Activated CD8-positive, alpha-beta memory T cell treated with anti-CD3 and anti-CD28 coated beads, Interleukin-2, amount 50 U/mL, for 4 hours (primary cell): ENCODE measurements around the gene ZNF213.

Experiments used
- DNase-seq: peaks from one replicate; pipeline ENCODE4 v3.0.0-alpha.2; 2020

ZNF213 gene, protein sequence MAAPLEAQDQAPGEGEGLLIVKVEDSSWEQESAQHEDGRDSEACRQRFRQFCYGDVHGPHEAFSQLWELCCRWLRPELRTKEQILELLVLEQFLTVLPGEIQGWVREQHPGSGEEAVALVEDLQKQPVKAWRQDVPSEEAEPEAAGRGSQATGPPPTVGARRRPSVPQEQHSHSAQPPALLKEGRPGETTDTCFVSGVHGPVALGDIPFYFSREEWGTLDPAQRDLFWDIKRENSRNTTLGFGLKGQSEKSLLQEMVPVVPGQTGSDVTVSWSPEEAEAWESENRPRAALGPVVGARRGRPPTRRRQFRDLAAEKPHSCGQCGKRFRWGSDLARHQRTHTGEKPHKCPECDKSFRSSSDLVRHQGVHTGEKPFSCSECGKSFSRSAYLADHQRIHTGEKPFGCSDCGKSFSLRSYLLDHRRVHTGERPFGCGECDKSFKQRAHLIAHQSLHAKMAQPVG

DNA sequence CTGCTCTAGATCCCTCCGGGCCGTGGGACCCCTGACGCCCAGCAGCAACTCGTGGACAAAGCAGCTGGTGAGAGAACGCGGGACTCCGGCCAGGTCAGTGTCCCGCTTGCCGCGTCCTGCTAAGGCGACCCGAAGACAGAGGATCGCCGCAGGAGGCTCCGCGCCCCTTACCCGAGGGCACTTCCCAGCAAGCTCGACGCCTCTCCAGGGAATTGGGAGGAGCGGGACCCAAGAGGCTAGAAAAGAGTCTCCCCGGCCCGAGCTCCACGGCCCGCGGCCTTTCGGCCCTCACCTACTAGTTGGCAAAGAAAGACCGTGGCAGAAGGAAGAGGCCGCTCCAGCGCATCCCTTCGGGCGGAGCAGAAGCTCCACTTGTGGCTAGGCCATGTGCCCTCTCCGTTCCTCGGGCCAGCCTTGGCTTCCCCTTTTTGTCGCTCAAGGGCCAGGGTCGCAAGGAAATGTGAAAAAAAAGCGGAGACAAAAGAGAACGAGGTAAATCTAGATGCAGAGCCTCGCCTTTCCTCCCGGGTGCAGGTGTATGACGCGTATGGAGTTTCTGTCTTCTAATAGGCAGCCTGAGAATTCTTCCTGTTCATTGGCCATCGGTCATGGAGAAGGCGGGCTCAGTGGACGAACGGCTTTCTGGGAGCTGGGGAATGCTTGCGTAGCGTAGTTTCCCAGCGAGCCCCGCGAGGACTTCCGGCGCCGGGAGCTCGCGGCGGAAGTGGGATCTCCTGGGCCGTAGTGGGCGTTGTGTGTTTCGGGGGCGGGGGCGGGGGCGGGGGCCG is at the start of gene ZNF213:
Gene ZNF213, plus strand, starts transcription at position 692 of the 788 bp plus-strand sequence. CDS start 2,252 bp downstream, outside the sequence.
- peak; percentile 87 for DNase-seq

DNA sequence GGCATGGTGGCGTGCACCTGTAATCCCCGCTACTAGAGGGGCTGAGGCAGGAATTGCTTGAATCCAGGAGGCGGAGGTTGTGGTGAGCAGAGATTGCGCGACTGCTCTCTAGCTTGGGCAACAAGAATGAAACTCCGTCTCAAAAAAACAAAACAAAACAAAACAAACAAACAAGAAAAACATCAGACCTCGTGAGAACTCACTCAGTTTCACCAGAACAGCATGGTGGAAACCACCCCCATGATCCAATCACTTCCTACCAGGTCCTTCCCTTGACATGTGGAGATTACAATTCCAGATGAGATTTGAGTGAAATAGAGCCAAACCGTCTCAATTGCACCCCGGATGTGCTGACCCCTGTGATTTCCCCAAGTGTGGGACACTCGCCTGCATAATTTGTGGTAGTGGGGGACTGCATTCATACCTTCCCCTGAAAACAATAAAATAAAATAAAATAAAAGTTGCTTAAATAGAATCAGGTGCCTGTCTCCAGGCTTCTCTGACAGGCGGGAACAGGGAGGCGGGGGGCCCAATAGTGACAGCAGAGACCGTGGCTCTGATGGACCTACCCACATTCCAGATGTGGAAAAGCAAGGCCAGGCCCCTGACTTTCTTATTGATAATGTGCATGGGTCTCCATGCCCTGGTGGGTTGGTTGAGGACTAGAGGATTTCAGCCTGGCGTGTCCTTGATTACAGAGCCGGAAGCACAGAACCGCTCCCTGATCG is 48.8 kb upstream of the ZNF213 start:
- no peak for DNase-seq

DNA sequence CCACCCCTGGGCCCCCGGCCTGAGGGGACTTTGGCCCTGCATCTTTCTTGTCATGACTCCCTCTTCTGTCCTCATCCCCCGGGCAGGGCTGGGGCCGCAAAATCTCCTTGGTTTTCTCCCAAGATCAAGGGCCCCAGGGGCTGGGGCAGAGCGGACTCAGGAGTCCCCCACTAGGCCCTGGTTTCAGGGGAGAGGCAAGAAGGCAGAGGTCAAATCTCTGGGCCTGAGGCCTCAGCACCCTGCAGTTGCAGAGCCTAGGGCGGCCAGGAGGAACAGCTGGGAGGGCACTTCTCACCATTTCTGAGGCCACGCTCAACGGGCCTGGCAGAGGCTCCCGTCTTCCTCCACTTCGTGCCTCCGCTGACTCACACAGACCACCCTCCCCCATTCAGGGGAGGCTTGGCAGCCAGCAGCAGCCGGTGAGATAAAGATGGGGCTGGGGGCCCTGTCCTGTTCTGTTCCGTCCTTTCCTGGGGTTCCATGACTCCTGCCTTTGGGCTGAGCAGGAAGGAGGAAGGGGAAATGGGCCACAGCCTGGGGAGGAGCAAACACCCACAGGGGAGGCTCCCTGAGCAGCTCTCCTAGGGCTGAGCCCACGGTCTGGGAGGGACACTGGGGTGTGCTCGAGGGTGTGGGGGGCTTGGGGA is 48.1 kb upstream of the ZNF213 start:
- DNase-seq: no peak

DNA sequence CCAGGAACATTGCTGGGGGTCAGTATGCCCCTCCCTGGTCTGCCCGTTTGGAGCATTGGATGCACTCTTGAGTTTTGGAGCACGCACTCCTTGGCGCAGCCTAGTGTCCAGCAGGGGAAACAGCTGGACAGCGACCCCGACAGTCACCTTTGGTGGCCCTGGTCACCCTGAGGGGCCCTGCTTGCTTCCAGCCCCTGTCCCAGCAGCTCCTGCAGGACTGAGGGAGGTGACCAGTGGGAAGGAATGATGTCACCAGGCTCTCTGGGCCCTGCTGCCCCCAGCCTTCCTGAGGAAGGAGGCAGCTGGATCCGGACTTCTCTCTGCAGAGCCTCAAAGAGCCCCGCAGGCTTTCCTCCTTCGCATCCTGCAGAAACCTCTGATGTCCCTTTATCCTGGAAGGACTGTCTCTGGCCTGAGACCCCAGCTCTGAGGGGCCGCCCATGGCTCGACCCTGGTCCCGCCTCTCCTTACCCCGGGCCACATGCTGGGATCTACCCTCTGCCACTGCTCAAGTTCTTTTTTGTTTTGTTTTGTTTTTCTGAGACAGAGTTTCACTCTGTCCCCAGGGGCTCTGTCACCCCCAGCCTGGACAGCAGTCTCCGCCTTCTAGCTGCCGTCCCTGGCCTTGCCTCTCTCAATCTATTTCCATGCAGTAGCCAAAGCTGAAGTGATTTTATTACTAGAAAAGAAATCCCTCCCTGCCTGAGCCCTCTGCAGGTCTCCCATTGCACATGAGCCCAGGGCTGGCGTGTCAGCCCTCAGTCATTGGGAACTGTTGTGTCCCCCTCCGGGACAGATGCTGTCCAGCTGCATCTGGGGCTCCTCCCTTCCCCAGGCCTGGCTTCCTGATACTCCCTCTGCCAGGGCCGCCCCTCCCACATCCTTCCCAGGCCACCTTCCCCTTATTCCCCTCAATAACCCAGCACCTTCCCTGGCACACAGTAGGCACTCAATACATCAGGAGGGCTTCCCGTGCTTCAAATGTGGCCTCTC is 47.3 kb upstream of the ZNF213 start:
- DNase-seq: no peak

DNA sequence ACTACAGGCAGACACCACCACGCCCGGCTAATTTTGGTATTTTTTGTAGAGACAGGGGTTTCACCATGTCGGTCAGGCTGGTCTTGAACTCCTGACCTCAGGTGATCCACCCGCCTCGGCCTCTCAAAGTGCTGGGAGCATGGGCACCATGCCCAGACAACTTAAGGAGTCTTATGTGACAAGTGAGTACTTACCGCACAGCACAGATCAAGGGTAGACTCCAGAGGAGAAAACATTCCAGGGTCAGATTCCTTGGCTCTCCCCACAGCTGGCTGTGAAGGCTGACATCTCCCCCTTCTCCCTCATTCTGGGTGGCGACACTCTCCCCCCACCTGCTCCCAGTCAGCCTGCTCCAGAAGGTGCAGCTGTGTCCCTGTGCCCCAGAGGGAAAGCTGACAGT is 46.4 kb upstream of the ZNF213 start:
- DNase-seq: no peak

DNA sequence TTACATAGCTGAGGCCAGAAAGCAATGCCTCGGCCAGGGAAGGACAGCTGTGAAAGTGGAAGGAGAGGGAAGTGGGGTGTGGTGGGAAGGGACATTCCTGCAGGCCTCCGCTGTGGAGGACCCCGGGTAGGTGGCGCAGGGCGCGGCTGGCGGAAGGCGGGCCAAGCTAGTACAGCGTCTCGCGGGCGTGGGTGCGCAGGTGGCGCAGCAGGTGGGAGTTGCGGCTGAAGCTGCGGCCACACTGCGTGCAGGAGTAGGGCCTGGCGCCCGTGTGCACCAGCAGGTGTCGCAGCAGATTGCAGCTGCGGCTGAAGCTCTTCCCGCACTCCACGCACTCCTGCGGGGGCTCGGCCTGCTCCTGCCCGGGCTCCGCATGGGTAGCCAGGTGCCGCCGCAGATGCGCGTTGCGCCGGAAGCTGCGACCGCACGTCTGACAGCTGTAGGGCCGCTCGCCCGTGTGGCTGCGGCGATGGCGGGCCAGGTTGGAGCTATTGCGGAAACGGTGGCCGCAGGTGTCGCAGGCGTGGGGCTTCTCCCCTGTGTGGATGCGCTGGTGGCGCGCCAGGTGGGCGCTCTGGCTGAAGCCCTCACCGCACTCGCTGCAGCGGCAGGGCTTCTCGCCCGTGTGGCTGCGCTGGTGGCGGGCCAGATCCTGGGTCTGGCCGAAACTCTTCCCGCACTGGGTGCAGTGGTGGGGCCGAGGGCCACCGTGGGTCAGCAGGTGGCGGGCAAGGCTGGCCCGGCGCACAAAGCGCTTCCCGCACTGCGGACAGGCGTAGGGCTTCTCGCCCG is 45.7 kb upstream of the ZNF213 start:
- DNase-seq: no peak

DNA sequence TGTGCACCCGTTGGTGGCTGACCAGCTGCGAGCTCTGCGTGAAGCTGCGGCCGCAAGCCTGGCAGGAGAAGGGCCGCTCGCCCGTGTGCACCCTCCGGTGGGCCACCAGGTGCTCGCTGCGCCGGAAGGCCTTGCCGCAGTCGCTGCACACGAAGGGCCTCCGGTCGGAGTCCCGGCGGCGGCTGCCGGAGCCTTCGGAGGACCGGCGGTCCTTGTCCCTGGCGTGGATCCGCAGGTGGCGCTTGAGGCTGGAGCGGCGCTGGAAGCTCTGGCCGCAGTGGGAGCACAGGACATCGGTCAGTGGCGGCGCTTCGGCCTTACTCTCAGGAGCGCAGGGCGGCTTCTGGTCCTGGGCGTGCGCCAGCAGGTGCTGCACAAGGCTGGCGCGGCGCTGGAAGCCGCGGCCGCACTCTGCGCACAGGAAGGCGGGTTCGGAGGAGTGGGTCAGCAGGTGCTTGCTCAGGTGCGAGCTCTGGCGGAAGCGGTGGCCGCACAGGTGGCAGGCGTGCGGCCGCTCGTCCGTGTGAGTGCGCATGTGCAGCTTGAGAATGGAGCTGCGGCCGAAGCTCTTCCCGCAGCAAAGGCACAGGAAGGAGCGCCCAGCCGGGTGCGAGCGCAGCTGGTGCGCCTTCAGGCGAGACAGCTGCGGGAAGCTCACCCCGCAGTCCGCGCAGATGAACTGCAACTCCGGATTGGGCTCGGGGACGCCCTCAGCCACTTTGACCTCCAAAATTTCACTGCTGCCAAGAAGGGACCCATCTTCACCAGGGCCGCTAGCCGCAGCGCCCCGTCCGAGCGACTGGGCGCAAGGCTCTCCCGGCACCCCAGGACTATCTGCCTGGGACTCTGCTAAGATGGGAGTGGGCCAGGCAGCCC is 44.9 kb upstream of the ZNF213 start:
- DNase-seq: no peak

DNA sequence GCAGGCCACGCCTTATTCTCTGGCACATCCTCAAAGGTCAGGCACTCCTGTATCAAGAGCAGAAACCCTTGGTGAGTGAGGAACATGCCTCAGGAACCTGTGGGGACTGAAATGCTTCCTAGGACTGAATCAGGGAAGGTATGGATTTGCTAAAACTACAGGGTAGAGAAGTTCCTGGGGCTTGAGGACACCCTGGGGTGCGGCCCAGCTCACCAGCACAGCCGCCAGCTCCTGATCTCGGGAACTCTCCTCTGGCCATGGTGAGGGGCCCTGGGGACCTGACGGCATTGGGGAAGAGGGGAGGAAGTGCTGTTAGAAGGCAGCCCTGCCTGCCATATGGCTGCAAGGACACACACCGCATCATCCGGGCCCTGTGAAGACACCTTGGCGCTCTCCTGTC is 43.3 kb upstream of the ZNF213 start:
- no peak for DNase-seq

DNA sequence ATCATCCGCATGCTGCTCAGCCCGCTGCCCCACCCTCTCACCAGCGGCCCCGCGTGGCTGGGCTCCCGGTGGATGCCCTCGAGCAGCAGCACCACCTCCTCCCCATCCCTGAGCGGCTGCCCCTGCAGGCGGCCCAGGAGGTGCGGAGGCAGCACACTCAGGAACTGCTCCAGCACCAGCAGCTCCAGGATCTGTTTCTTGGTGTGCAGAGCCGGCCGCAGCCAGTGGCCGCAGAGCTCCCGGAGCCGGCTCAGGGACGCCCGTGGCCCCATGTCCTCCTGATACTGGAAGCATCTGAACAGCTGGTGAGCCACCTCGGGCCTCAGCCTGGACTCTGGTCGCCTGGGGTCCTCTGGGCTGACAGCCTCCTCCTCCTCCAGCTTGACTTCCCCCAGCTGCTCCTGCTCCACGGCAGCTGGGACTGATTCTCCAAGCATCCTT is 42.3 kb upstream of the ZNF213 start:
- DNase-seq: no peak

DNA sequence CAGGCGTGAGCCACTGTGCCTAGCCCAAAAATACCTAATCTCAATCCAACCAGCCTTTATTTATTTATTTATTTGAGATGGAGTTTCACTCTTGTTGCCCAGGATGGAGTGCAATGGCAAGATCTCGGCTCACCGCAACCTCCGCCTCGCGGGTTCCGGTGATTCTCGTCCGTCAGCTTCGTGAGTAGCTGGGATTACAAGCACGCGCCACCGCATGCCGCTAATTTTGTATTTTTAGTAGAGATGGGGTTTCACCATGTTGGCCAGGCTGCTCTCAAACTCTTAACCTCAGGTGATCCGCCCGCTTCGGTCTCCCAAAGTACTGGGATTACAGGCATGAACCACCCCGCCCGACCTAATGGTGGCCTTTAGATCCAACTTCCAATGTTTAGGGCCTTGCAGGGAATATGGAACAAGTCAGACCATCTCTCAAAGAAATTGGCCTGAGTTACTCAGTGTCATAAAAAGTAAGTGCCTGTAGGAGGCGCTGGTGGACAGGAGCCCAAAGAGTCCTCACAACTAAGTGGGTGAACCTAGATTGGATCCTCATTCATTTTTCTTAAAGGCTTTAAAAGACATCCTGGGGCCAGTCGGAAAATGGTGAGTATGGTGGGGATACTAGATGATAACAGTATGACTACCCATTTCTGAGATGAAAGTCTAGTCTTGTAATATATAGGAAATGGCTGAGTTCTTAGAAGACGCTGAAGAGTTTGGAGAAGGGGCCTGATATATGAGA is 40.4 kb upstream of the ZNF213 start:
- DNase-seq: peak; percentile 41

DNA sequence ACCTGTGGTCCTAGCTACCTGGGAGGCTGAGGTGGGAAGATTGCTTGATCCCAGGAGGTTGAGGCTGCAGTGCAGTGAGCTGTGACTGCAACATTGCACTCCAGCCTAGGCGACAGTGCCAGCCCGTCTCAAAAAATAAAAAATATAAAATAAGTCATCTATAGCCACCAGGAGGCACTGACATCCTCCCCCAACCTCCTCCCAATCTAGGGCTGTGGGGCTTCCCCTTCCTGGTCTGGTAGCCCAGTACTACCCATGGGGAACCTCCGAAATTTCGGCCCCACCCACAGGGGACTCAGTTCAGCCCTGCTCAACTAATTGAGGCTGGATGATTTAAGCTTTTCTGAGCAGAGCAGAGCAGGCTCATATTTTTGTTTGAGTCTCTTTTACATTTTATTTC is 39.0 kb upstream of the ZNF213 start:
- peak; percentile 45 for DNase-seq

DNA sequence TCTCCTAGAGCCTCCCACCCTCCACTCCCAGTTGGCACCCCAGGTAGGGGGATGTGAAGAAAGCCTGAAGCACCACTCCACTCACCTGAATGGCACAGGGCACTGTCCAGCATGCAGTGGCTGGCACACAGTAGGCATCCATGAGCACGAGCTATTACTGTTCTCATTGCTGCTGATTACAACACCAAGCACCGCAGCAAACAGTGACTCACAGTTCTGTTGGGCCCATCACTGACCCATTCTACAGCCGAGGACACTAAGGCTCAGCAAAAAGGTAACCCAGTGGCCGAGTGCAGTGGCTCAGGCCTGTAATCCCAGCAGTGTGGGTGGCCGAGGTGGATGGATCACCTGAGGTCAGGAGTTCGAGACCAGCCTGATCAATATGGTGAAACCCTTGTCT is 38.5 kb upstream of the ZNF213 start:
- DNase-seq: no peak

DNA sequence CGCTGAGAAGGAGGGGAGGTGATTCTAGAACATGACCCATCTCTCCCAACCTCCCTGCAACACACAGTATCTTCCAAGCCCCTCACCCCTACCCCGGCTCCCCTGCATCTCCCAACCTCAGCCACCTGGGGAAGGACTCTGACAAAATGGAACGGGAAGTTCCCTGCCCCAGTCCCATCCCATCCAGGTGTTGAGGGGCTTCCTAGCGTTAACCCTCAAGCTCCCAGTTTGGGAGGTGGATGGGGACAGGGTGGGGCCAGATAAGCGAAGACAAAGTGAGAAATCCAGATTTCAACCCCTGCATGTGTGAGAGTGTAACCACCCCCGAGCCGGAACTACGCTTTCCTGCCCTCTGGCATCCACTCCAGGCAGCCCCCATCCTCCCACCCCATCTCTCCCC is 37.6 kb upstream of the ZNF213 start:
- DNase-seq: no peak

DNA sequence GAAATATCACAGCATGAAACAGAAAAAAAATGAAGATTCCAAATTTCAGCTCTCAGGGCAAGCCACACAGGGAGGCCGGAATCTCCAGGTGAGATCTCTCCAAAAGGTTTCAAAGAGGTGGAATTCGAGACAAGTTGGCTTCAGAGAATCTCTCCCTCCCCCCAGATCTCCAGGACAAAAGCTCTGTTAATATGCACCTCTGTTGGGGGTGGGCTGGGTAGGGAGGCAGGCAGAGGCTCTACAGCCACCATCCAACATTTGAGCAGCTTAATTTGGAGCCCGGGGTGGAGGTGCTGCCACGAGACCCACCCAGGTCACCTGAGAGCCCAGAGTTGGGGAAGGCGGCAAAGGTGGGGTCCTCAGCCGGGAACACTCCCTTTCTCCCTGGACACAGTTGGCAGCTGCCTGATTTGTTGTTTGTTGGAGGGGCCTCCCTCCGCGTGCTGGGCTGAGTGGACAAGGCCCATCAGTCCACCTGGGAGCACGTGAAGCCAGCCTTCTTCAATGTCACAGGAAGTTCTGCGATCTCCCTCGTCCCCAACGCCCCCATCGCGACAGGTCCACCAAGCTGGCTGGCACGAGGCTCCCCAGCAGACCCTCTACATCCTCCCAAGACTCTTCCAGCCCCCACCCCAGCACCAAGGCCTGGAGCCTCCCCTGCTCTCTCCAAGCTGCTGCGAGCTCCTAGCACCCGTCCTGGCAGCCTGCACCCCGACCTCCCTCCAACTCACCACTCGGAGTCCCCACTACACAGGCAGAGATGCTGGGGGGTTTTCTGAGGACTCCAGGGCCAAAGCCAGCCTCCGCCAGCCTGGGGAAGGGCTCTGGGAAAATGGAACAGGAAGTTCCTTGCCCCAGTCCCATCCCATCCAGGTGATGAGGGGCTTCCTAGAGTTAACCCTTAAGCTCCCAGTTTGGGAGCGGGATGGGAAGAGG is 36.1 kb upstream of the ZNF213 start, which contains the start of gene ZSCAN10:
Gene ZSCAN10, minus strand, starts transcription at position 836 of the 936 bp plus-strand sequence. CDS start 6,357 bp downstream, outside the sequence.
- DNase-seq: no peak

DNA sequence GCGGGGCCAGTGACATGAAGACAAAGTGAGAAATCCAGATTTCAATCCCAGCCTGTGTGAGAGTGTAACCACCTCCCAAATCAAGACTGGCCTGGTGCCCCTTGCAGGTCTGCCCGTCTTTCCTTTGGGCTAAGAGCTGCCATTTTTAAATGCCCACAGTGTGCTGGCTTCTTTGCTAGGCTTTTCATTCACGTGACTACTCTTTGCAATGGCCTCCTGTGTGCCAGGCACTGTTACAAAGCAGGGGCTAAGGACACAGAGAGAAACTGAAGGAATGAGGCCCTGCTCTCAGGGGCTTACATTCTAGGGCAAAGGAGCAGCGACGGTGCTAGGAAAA is 35.5 kb upstream of the ZNF213 start:
- no peak for DNase-seq

DNA sequence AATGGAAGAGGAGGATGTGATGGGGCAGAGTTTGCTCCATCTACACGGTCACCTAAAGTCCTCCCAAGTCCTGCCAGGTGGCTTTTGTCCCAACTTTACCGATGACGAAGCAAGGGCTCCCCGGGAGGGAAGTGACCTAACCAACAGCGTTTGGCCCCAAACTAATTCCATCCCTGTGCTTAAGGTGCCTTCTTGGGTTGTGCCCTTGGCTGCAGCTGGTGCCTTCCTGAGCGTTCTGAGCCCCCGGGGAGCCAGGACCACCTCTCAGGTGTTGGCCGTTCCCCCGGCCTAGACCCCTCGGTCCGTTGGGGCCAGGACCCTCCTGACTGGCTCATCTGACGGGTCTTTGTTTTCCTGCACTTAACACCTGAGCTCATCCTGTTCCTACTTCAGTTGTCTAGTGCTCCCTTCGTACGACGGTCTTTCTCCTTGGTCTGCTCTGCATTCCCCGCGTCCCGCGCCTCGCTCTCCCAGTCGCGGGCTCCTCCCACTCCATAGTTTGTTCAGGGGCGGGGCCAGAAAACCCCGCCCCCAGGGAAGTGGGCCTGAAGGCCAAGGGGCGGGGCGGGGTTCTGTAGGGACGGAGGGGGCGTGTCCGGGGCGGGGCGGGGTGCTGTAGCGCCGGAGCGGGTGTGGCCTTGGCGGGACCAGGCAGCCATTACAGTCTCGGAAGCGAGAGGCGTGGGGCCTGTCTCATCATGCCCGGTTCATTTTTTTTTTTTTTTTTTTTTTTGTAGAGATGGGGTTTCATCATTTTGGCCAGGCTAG is 34.9 kb upstream of the ZNF213 start:
- DNase-seq: peak; percentile 90
